CD4-positive, alpha-beta T cell treated with Interleukin-2 at 100 ng/mL for 4 hours (primary cell): ENCODE results near the gene ENOX1.

Experiments
- DNase-seq: peaks from one replicate; pipeline ENCODE4 v3.0.0-alpha.2; 2020; ENCODE audit warnings: low spot score

Gene ENOX1

DNA sequence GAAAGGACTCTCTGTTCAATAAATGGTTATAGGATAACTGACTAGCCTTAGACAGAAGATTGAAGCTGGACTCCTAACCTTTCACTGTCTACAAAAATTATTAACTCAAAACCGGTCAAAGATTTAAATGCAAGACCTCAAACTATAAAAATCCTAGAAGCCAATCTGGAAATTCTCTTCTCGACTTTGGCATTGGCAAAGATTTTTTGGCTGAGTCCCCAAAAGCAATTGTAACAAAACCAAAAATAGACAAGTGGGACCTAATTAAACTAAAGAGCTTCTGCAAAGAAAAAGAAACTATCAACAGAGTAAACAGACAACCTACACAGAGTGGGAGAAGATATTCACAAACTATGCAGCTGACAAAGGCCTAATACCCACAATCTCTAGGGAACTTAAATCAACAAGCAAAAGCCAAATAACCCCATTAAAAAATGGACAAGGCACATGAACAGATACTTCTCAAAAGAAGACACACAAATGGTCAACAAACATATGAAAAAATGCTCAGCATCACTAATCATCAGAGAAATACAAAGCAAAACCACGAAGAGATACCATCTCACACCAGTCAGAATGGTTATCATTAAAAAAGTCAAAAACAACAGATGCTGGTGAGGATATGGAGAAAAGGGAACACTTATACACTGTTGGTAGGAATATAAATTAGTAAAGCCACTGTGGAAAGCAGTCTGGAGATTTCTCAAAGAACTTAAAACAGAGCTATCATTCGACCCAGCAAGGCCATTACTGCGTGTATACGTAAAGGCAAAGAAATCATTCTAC lies 497.1 kb downstream of the ENOX1 start:
- DNase-seq: no peak

GRCh38 chr13:43286751-43287150 lies 500.0 kb downstream of the ENOX1 start:
- no peak for DNase-seq

GRCh38 chr13:43285933-43286597 lies 500.7 kb downstream of the ENOX1 start:
- no peak for DNase-seq

DNA sequence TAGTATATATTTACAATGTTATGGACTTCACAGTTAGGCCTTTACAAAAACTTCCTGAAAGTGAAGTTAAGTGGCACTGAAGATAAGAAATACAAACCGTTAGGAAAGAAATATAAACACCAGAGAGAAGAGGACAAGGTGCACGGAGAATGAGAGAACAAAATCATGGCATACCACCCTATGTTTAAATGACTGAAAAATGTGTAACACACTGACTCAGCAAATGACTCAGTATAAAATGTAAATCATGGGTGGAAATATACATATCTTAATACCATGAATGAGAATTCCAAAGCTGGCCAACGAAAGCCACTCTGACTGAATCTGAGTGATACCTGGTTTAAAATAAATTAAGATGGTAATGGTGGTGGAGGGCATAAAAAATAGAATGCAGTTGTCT lies 502.6 kb downstream of the ENOX1 start:
- DNase-seq: no peak

DNA sequence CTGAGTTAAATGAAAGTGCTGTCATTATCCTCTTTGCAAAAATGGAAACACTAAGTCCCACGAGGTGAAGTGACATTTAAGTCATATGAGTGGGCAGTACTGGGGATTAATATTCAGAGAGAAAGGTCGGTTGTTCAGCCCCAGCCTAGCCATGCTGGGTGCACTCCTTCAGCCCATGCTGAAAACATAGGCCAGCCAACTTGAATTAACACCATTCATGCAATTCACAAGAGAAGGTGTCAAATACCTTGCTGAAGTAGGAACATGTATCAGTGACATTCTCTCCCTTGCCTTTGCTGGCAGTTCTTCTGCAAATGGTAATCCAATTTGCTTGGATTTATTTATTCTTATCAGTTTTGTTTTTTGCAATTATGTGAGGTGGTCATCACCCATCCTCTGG lies 507.1 kb downstream of the ENOX1 start:
- DNase-seq: no peak

GRCh38 chr13:43278127-43278526 lies 508.6 kb downstream of the ENOX1 start:
- no peak for DNase-seq

- DNase-seq: no peak
These were observed 509.6 kb downstream of the ENOX1 start for GRCh38 chr13:43277142-43277541.

DNA sequence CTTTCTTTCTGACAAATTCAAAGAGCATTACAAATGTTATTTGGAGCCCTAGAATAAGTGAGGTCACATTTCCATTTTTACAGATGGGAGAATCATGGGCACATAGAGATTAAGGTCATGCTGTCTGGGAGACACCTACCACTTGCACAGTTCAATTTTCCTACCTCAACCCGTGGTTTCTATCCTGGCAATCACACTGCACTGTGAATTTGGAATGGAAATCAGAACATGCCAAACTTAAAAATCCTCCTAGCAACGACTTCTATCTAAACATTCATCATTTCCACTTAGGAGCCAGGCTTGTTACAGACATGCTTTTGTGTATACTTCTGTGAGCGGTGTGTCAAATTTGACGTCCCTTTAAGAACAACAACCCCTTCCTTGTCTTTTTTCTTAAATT lies 511.9 kb downstream of the ENOX1 start:
- DNase-seq: no peak

DNA sequence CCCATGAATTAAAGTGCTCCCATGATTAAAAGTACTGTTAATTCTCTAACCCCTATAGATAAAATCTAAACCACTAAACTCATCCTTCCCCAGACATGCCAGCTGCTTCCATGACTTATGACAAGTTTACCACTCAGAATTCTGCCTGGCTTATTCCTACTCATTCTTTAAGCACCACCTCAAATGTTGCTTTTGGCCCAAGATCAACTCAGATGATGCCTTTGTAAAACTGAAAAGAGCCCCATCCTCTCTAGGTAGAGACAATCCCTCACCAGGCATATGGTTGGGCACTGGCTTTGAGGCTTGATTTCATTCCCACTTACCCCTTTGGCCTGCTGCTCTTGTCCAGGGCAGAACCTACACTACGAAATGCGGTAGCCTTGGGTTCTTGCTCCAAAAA lies 513.4 kb downstream of the ENOX1 start:
- DNase-seq: no peak

GRCh38 chr13:43272851-43273250 lies 513.9 kb downstream of the ENOX1 start:
- no peak for DNase-seq

- DNase-seq: no peak
These were observed 515.6 kb downstream of the ENOX1 start for GRCh38 chr13:43271152-43271551.

GRCh38 chr13:43270130-43270830 lies 516.5 kb downstream of the ENOX1 start:
- no peak for DNase-seq

GRCh38 chr13:43269037-43269481 lies 517.7 kb downstream of the ENOX1 start:
- no peak for DNase-seq

DNA sequence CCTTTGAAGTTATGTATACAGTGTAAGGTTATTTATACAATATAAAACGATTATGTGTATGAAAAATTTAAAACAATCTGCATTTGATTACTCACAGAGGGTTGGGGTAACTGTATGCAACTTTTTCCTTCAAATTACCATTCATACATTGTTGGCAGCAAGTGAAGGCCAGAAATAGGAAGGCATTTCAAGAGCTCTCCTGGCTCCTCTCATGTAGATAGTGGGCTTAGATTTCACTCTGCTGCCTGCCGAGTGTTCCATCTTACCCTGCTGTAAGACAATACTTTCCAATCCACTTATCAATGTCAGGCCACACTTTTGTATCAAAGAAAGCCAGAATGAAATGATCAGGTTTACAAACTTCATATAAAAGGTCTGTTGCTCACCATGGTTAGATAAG lies 518.1 kb downstream of the ENOX1 start:
- DNase-seq: no peak

DNA sequence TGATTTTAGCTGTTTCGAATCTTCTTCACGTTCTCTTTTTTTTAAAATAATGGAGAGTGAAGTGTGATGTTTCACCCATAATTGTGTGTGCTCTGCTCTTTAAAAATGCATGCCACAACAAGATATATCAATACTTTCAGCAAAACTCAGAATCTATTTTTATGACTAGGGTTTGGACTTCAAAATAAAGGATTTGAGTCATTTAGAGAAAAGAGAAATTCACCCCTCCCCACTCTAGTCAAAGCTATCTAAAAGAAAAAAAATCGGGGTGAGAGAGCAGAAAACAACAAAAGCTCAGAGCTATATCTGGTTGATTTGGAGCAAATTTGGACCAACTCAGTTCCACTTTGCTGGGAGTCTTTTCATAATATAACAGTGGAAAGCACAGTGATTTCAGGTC lies 518.9 kb downstream of the ENOX1 start:
- DNase-seq: no peak

GRCh38 chr13:43266936-43267615 lies 519.7 kb downstream of the ENOX1 start:
- DNase-seq: no peak

DNA sequence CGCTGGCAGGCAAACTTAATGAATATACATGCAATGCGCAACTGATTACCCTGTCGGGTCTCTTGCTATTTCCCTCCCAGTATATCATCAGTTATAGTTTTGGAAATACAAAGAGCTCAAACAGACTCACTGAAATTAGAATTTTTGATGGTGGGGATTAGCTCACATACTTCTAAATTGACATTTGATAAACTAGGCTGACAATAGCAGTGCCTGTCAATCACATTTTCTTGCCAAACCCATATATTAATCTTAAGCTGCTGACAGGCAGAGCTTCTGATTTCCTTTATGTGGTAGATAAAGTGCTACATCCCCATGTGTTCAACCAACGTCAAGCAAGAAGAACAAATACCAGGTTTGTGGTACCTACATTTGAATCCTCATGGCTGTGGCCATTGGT lies 521.7 kb downstream of the ENOX1 start:
- no peak for DNase-seq

DNA sequence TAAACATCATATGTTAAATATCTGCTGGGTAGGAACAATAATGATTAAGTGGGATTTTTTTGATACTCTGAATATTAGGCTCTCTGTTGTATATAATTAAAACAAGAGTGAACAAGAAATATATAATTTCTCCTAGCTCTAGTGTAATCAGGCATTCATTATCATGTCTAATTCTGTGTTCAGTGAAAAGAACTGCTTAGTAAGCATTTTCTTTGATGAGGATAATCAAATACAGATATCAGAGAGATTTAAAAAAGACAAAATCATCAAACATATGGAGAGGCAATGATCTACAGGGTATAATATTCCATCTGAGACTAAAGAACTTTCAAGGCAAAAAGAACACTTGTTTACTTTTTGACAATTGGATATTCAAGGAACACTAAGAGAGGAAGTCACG lies 522.3 kb downstream of the ENOX1 start:
- DNase-seq: no peak

- DNase-seq: no peak
These were observed 523.7 kb downstream of the ENOX1 start for GRCh38 chr13:43263047-43263446.

GRCh38 chr13:43260999-43261398 lies 525.8 kb downstream of the ENOX1 start:
- no peak for DNase-seq

DNA sequence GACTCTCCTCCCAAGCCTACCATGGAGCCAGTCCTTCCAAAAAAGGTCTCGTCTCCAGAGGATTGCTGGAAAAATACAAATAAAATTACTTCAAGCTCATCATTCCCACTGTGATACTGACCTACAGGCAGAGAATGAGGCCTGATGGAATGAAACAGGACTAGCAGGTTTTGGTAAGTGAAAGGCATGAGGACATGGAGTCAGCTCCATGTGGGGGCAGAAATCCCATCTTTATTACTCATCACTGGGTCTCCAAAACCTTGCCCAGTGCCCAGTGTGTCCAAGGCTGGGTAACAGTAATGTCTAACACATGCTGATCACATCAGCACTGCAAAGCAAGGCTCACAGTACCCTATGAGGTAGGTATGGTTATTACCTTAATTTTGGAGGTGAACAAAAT lies 528.0 kb downstream of the ENOX1 start:
- DNase-seq: no peak

DNA sequence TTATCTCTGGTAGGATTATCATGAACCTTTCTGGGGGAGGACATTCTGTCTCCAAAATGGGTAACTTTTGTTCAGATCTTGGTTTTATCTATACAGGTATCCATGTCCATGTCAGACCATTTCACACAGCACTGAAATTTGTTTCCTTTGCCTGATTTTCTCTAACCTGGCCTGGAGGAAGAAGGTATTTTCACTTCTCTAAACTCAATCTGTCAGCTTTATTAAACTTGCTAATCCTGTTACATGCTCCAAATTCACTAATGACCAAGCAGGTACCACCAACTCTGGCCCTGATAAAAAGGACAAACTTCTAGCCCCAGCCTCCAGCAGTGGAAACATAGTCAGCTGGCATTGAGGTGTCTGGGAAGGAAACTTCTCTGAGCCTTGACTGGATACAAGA lies 529.0 kb downstream of the ENOX1 start:
- no peak for DNase-seq

DNA sequence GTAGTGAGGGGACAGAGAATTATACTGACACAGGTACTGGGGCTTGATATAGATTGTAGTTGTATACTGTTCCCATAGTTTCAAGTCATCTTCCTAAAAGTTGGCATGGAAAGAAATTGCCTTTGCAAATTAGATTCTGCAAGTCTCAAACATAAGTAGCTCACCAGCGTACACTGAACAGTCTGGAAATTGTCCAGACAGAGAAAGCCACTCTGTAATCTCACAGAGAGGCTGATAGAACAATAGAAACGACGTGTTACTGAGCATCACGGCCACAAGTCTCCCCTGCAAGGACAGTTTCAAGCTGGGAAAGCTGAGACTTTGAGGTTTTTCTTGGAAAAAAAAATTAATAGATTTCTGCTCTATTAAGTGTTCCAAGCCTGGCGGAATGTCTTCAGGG lies 534.8 kb downstream of the ENOX1 start:
- no peak for DNase-seq
